Adrenal gland (tissue), 12 donors: ENCODE data around the gene HIRA. TPM values are rescaled to one million over a fixed set of nuclear protein-coding genes. Genes with fewer than 3 reads are reported as not detected.
A peak's percentile ranks its signal among the peaks of the same experiment; 100 is the strongest.
"Not testable (repeated sequence)": the region's sequence is repeated elsewhere in the genome, so short reads cannot be mapped to it uniquely, and the experiment has no call there.

Experiments
- DNase-seq, 7 donors: peaks; one replicate each; pipeline ENCODE4 v3.0.0-alpha.2; 2019 to 2020
- H3K27ac ChIP-seq, 5 donors: fragments of 200-600 bp; sonication (generic) in 4 of 5; 1 replicate in 3 of 5; 2 replicates in 2 of 5; pipeline versions ENCODE4 v1.5.1 to v1.8.0; 2016 to 2020; ENCODE audit warnings: mild to moderate bottlenecking in 1 of 5
- H3K27me3 ChIP-seq: fragments of 200-600 bp; 2 replicates; pipeline ENCODE4 v1.8.0; 2021
- H3K36me3 ChIP-seq, 2 donors: fragments of 200-600 bp; replicated peaks in 1 of 2; 1 replicate in 1 of 2; 2 replicates in 1 of 2; pipeline versions ENCODE4 v1.5.1 to v1.8.0; 2018 to 2022
- H3K4me1 ChIP-seq, 2 donors: fragments of 200-600 bp; replicated peaks in 1 of 2; 1 replicate in 1 of 2; 2 replicates in 1 of 2; pipeline versions ENCODE4 v1.5.1 to v1.8.0; 2018 to 2021
- H3K4me3 ChIP-seq, 4 donors: fragments of 200-600 bp; sonication (generic) in 3 of 4; one replicate each; pipeline ENCODE4 v1.5.1; 2016 to 2018
- H3K9me3 ChIP-seq, 3 donors: fragments of 200-600 bp; sonication (generic) in 1 of 3; replicated peaks in 1 of 3; 1 replicate in 2 of 3; 2 replicates in 1 of 3; pipeline versions ENCODE4 v1.5.1 to v1.8.0; 2016 to 2021
- POLR2A ChIP-seq, 2 donors: fragments of 450-650 bp; IDR thresholded peaks; one replicate each; pipeline ENCODE4 v1.6.1; 2017; ENCODE audit warnings: antibody characterized with exemption in 2 of 2, mild to moderate bottlenecking in 2 of 2, moderate library complexity in 1 of 2
- WGBS, 4 donors: extraction: QIAGEN DNeasy Blood & Tissue Kit in 2 of 4; methylation state at CpG; one replicate each; pipeline versions ENCODE4 v1.1.5 to v1.1.7; 2013 to 2017; 5-methylcytosine and 5-hydroxymethylcytosine counted together
- intact Hi-C, 2 donors: fragments of 100-400 bp; cut with DNase I; formaldehyde crosslinking; loops; one replicate each; pipeline versions ENCODE4 v1.14.1 to v1.15.0; 2022 to 2023
- polyA plus RNA-seq, 3 donors: library from polyadenylated mRNA; stranded (reverse); fragments of 200-250 nt in 2 of 3; fragments of 350-450 nt in 1 of 3; fragmentation: Illumina TruSeq in 1 of 3; extraction: RNeasy Lipid Tissue Mini Kit (QIAGEN cat#74804) in 1 of 3; gene quantifications; one replicate each; pipeline ENCODE4 v1.2.3, GENCODE V29; 2013 to 2014
- total RNA-seq, 9 donors: library from RNA; depleted of rRNA in 4 of 9; stranded (reverse); fragments of >200 nt in 4 of 9; fragments of 120-200 nt in 1 of 9; fragmentation: NEBNext Ultra II Directional in 1 of 9; extraction: Animal tissue kit (Norgen Biotek cat#: 25700) in 1 of 9; gene quantifications; one replicate each; pipeline versions ENCODE4 v1.1.0 to v1.2.4, GENCODE V29; 2013 to 2023
- TF ChIP-seq, protein P1 (sequence below), 6 experiments: fragments of 450-650 bp in 4 of 6; fragments of 200-600 bp in 2 of 6; sonication (generic) in 1 of 6; IDR thresholded peaks; 1 replicate in 5 of 6; 2 replicates in 1 of 6; pipeline versions ENCODE4 v1.5.1 to v1.8.0; 2016 to 2021; ENCODE audit warnings: antibody characterized with exemption in 6 of 6, mild to moderate bottlenecking in 2 of 6, moderate library complexity in 1 of 6
- donor health status: healthy with polysubstance abuse.
- donor health status: Bipolar disorder and iron deficiency.
- donor health status: DM: yes; HTN: yes; CAD: no.
- donor health status: DM: no; HTN: no; CAD: no.
- donor health status: DM: no; HTN: no; CAD: no.
- donor health status: DM: yes; HTN: yes; CAD: no.

Gene HIRA
- total and polyA plus RNA-seq, 12 donors = 8.4 to 47.8 (median 20.8) TPM

DNA sequence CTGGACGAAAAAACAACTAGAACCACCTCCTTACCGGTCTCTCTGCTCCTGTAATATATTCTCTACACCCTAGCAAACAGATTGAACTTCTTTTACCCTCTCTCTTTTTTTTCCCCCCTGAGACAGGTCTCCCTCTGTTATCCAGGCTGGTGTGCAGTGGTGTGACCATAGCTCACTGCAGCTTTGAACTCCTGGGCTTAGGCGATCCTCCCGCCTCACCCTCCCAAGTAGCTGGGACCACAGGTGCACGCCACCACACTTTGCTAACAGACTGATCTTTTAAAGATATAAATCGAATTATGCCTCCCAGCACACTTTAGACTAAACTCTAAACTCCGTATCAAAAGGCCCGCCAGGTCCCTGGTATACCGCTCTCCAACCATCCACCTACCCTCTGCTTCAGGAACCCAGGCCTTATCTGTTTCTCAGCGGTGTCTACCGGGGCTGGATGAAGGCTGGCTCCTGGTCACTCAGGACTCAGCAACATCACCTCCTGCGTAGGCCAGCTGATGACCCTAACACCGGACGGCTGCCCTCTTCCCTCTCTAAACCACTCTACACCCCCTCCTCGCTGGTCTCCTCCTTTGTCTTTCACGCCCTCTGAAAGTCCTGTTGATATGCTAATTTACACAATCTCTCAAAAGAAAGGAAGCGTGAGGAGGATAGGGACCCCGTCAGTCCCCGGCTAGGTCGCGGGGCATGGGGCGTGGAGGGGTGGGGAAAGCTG lies 15.2 kb upstream of the HIRA start:
- peak in 6 of 7 donors; percentile 24 to 70 (median 50) for DNase-seq
- intact Hi-C loops = no loop called here
- peaks cover 0 to 24% of the 10 kb centered on the region in 2 donors for H3K36me3 ChIP-seq
- peak overlapping the region; percentile 81 to 96 (median 94) for H3K27ac ChIP-seq
- WGBS, 4 donors = 23 to 34% (median 25%) methylated on average over 17 to 22 of the region's 22 CpGs
- peaks cover 14 to 27% of the 10 kb centered on the region in 2 donors for H3K4me1 ChIP-seq
- H3K9me3 ChIP-seq = no peaks in the 10 kb centered on the region
- no peaks in the 10 kb centered on the region for H3K27me3 ChIP-seq
- TF ChIP-seq, protein P1, sequence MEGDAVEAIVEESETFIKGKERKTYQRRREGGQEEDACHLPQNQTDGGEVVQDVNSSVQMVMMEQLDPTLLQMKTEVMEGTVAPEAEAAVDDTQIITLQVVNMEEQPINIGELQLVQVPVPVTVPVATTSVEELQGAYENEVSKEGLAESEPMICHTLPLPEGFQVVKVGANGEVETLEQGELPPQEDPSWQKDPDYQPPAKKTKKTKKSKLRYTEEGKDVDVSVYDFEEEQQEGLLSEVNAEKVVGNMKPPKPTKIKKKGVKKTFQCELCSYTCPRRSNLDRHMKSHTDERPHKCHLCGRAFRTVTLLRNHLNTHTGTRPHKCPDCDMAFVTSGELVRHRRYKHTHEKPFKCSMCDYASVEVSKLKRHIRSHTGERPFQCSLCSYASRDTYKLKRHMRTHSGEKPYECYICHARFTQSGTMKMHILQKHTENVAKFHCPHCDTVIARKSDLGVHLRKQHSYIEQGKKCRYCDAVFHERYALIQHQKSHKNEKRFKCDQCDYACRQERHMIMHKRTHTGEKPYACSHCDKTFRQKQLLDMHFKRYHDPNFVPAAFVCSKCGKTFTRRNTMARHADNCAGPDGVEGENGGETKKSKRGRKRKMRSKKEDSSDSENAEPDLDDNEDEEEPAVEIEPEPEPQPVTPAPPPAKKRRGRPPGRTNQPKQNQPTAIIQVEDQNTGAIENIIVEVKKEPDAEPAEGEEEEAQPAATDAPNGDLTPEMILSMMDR (IDR thresholded peaks at IDR 0.05) = no peak
- no peak for TF ChIP-seq POLR2A (IDR thresholded peaks at IDR 0.05)
- peak overlapping the region; percentile 49 to 81 (median 54) for H3K4me3 ChIP-seq

DNA sequence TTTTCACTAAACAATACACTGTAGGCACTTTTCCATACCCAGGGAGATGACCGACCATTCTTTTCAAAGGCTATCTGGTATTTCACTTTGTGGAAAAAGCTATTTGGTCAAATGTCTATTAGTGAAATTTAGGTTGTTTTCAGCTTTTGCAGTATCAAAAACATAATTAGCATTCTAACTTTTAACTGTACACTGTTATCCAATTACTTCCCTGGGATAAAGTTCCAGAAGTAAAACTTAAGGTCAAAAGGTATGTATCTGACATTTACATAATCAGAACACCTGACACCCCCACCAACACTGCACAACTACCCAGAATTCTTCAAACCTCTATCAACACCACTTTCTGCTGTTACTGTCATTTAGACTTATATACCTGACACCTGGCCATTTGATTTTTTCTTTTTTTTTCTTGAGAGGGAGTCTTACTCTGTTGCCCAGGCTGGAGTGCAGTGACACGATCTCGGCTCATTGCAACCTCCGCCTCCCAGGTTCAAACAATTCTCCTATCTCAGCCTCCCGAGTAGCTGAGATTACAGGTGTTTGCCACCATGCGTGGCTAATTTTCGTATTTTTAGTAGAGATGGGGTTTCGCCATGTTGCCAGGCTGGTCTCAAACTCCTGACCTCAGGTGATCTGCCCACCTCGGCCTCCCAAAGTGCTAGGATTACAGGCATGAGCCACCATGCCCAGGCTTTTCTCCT lies 13.9 kb upstream of the HIRA start:
- H3K4me3 ChIP-seq, intact Hi-C loops, H3K27ac ChIP-seq, DNase-seq, H3K27me3 ChIP-seq, H3K9me3 ChIP-seq: not testable (repeated sequence)
- peaks cover 14 to 27% of the 10 kb centered on the region in 2 donors for H3K4me1 ChIP-seq
- whole genome bisulfite sequencing, 4 donors = 92 to 99% (median 93%) methylated on average over 9 of the region's 9 CpGs
- peaks cover 0 to 23% of the 10 kb centered on the region in 2 donors for H3K36me3 ChIP-seq

DNA sequence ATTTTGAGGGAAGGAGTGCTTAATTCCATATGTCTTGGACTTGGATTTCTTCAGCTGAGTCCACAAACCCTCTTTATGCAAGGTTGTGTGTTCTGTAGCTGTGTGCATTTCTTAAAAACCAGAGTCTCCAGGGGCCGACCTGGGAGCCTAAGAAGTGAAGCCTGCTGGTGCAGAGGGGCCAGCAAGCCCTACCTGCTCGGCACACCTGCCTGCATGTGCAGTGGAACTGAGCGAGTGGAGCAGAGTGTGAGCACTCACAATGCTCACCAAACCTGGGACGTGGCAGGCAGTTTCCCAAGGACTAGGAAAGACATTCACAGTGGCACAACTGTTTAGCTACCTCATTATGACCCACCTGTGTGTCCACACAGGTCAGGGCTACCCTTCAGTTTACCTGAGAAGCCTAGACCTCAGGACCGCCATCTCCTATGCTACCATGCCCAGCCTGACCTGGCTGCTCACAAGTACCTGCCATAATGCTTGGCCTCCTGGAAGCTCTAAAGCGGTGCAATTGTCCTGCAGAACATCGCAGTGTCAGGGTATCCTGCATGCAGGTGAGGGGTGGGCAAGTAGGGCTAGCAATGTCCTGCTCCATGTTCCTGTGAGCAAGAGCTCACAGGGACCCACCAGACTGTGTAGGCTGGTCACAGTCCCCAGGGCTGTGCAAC lies 12.1 kb upstream of the HIRA start:
- no peak for DNase-seq
- intact Hi-C loops = no loop called here

DNA sequence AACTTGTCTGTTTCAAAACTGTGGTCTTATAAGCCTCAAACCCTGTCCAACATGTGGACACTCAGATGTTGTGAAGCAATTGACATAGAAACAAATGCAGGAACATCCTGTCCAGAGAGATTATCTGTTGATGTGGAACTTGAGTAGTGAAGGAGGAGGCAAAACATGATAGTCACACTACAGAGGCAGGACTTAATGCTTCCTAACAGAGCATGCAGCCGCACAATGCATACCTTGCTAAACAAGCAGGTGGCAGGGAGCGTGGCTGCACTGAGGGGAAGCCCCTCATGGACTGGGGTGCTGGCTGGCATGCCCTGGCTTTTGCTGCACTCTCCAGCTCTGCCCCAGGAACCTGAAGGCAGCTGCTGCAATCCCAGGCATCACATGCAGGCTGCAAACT lies 10.6 kb upstream of the HIRA start:
- intact Hi-C loops = no loop called here
- WGBS, 4 donors = 83 to 95% (median 89%) methylated on average over 1 to 2 of the region's 2 CpGs

More for the DNA sequence above, 12.1 kb upstream of the HIRA start:
- H3K36me3 ChIP-seq = peaks cover 0 to 16% of the 10 kb centered on the region in 2 donors
- TF ChIP-seq, protein P1 (IDR thresholded peaks at IDR 0.05) = no peak
- TF ChIP-seq POLR2A (IDR thresholded peaks at IDR 0.05) = no peak
- H3K4me1 ChIP-seq = peaks cover 14 to 27% of the 10 kb centered on the region in 2 donors
- no peak overlapping the region for H3K4me3 ChIP-seq
- H3K27me3 ChIP-seq = no peaks in the 10 kb centered on the region
- no peaks in the 10 kb centered on the region for H3K9me3 ChIP-seq
- 74 to 89% (median 78%) methylated on average over 6 to 7 of the region's 7 CpGs for WGBS, 4 donors
- no peak overlapping the region for H3K27ac ChIP-seq

More for the DNA sequence above, 10.6 kb upstream of the HIRA start:
- Histone ChIP-seq H3K27me3 (no peaks in the 10 kb centered on the region), H3K9me3 (no peaks in the 10 kb centered on the region), H3K27ac (no peak overlapping the region), H3K36me3 (peaks cover 0 to 17% of the 10 kb centered on the region in 2 donors), H3K4me3 (no peak overlapping the region), H3K4me1 (peaks cover 7 to 19% of the 10 kb centered on the region in 2 donors)
- TF ChIP-seq, protein P1 (IDR thresholded peaks at IDR 0.05) = no peak
- TF ChIP-seq POLR2A (IDR thresholded peaks at IDR 0.05) = no peak
- DNase-seq = no peak
